ENCODE measurements around the gene MBD3L4.
"Not testable (repeated sequence)": the region's sequence is repeated elsewhere in the genome, so short reads cannot be mapped to it uniquely, and the experiment has no call there.

Gene MBD3L4

DNA sequence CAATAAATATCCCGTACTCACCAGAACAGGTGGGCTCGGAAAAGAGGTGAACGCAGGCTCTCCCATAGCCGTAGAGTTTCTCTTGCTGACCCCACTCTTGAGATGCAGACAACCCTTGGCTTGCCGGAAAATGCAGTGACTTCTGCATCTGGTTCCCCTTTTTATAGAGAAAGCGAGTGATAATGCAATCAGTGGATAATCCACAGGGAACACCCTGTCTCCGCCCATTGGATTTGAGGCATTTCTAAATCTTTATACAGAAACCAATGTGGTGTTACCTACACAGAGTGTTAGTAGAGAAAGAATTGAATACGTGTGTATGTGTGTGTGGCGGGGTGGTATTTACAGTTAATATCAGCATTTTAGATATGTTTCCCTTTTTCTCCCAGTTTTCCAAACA, at the start of gene MBD3L4:
TSS of gene MBD3L4 (minus strand) at position 101 of the 400 bp plus-strand sequence. CDS start at position 66, 35 bp downstream.
- H3K27me3 Mint-ChIP-seq, ATAC-seq, H3K4me3 Mint-ChIP-seq, DNase-seq, H3K27ac Mint-ChIP-seq, H3K9me3 Mint-ChIP-seq, H3K4me1 Mint-ChIP-seq: not testable (repeated sequence)

DNA sequence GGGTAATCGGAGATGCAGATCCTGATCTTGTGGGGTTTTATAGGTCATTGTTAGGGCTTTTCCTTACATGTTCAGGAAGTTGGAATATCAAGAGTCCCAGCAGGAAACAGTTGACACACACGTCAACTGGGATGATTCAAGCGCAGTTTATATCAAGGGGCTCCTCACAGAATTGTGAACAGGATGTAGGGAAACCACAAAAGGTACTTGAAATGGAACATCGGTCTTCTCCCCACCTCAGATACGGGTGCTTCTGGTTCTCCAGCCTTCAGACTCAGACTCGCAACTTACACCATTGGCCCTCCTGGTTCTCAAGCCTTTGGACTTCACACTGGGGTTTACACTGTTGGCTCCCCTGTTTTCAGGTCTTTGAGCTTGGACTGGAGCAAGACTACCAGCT, 49.0 kb upstream of the MBD3L4 start:
- no peak for DNase-seq
- no peak for ATAC-seq
- Mint-ChIP-seq H3K9me3 (peaks cover 39 to 54% of the 10 kb centered on the region in 2 donors), H3K27ac (no peak overlapping the region), H3K4me1 (peaks cover 12% of the 10 kb centered on the region), H3K4me3 (no peak overlapping the region), H3K27me3 (no peaks in the 10 kb centered on the region)

DNA sequence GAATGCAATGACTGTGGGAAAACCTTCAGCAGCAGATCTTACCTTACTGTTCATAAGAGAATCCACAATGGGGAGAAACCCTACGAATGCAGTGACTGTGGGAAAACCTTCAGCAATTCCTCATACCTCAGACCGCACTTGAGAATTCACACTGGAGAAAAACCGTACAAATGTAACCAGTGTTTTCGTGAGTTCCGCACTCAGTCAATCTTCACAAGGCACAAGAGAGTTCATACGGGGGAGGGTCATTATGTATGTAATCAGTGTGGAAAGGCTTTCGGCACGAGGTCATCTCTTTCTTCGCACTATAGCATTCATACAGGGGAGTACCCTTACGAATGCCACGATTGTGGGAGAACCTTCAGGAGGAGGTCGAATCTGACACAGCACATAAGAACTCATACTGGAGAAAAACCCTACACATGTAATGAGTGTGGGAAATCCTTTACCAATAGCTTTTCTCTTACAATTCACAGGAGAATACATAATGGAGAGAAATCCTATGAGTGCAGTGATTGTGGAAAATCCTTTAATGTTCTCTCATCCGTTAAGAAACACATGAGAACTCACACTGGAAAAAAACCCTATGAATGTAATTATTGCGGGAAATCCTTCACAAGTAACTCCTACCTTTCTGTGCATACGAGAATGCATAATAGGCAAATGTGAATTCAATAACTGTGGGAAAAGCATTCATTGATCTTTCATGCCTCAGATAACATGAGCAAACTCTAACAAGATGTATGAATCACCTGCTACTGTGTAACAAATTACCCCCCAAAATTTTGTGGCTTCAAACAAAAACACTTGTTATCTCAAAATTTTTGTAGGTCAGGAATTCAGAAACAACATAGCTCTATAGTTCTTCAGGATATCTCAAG, 43.3 kb upstream of the MBD3L4 start:
- Mint-ChIP-seq H3K4me3 (no peak overlapping the region), H3K27ac (peak overlapping the region in 1 of 2 donors; percentile 89), H3K4me1 (peaks cover under 1% of the 10 kb centered on the region), H3K27me3 (no peaks in the 10 kb centered on the region), H3K9me3 (peaks cover 38 to 64% of the 10 kb centered on the region in 2 donors)
- ATAC-seq (no peak), DNase-seq (no peak)

GRCh38 chr19:7078008-7078407, 38.0 kb upstream of the MBD3L4 start:
- Mint-ChIP-seq H3K4me3 (no peak overlapping the region), H3K9me3 (peaks cover 41 to 76% of the 10 kb centered on the region in 2 donors), H3K27me3 (no peaks in the 10 kb centered on the region), H3K27ac (no peak overlapping the region), H3K4me1 (no peaks in the 10 kb centered on the region)
- DNase-seq (no peak), ATAC-seq (no peak)

GRCh38 chr19:7076151-7076550, 36.2 kb upstream of the MBD3L4 start:
- Mint-ChIP-seq H3K27me3 (no peaks in the 10 kb centered on the region), H3K4me1 (peaks cover 7% of the 10 kb centered on the region), H3K4me3 (no peak overlapping the region), H3K27ac (peak overlapping the region in 1 of 2 donors; percentile 12), H3K9me3 (peaks cover 34 to 64% of the 10 kb centered on the region in 2 donors)
- ATAC-seq (no peak), DNase-seq (no peak)

DNA sequence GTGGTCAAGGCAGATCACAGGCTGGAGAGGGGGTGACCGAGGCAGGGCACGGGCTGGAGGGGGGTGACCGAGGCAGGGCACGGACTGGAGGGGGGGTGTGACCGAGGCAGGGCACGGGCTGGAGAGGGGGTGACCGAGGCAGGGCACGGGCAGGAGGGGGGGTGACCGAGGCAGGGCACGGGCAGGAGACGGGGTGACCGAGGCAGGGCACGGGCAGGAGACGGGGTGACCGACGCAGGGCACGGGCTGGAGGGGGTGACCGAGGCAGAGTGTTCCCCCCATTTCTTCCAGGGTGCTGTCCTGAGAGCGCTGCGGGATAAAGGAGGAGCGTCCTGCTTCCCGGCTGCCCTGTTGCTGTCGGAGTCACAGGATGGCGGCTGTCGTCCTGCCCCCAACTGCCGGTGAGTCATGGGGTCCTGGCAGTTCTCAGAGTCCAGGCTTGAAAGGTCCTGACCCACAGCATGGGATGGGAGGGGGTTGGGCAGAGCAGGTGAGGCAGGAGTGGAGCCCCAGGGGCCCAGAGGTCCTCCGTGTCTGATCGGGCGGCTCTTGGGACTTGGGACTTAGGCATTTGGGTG, 34.8 kb upstream of the MBD3L4 start:
- ATAC-seq (no peak), DNase-seq (no peak)
- Mint-ChIP-seq H3K27me3 (no peaks in the 10 kb centered on the region), H3K9me3 (peaks cover 30 to 51% of the 10 kb centered on the region in 2 donors), H3K4me1 (peaks cover 7% of the 10 kb centered on the region), H3K27ac (no peak overlapping the region), H3K4me3 (no peak overlapping the region)

GRCh38 chr19:7072541-7072940, 32.6 kb upstream of the MBD3L4 start:
- peak overlapping the region in 1 of 2 donors; percentile 24 for H3K4me3 Mint-ChIP-seq
- no peaks in the 10 kb centered on the region for H3K27me3 Mint-ChIP-seq
- ATAC-seq: no peak
- peaks cover 17% of the 10 kb centered on the region for H3K4me1 Mint-ChIP-seq
- H3K27ac Mint-ChIP-seq: no peak overlapping the region
- H3K9me3 Mint-ChIP-seq: peaks cover 12 to 28% of the 10 kb centered on the region in 2 donors
- no peak for DNase-seq

DNA sequence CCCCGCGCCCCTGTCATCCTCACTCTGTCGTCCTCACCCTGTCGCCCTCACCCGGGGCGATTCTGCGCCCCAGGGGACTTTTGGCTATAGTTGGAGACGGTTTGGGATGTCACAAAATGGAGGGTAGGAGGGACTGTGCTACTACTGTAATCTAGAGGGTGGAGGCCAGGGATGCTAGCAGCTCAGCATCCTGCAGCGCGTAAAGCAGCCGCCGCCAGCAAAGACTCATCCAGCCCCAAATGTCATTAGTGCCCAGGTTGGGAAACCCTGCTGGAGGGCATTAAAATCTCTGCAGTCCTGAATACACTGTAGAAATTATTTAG, 29.9 kb upstream of the MBD3L4 start:
- no peaks in the 10 kb centered on the region for H3K27me3 Mint-ChIP-seq
- peaks cover 17% of the 10 kb centered on the region for H3K4me1 Mint-ChIP-seq
- peak overlapping the region; percentile 96 to 97 for H3K27ac Mint-ChIP-seq
- H3K4me3 Mint-ChIP-seq: peak overlapping the region; percentile 88 to 98
- ATAC-seq: peak; percentile 41
- no peak for DNase-seq
- peaks cover 5 to 13% of the 10 kb centered on the region in 2 donors for H3K9me3 Mint-ChIP-seq

DNA sequence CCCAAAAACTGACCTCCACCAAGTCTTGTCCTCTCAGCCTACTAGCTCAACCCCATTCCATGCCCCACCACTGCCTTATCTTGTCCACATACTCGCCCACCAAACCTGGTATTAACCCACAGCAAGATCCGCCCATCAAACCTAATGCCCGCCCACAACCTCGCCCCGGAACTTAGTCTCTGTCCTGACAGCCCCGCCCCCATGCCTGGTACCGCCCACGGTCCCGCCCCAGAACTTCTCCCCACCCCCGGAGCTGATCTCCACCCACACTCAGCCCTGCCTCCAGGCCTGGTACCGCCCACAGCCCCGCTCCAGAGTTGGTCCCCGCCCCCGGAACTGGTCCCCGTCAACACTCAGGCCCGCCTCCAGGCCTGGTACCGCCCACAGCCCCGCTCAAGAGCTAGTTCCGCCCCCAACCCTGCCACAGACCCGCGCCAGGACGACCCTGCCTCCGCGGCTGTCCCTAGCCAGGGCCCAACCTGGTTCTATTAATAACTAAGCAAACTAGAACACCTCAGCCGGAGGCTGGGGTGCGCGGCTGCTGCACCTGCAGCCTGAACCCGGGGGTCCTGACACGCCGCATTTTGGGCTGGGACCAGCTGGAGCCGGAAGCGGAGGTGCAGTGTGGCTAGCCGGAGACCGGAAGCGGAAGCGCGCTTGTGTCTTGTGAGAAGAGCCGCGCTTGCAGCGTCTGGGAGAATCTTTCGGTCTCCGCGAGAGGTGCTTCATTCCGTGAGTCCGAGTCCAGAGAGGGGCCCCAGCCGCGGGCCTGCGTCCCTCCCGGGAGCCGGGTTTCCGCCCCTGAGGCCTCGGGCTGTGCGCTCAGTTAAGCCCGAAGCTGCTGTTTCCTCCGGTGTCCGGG, 29.3 kb upstream of the MBD3L4 start, which contains the start of gene ZNF557:
TSS of gene ZNF557 (plus strand) at position 662 of the 862 bp plus-strand sequence. CDS start 5,372 bp downstream, outside the sequence.
- DNase-seq (peak; percentile 98 to 99), ATAC-seq (peak; percentile 96)
- Mint-ChIP-seq H3K27ac (peak within 1 kb of the TSS; percentile 96 to 97), H3K4me1 (peaks cover 17% of the 10 kb centered on the region), H3K4me3 (peak within 1 kb of the TSS; percentile 88 to 98), H3K9me3 (peaks cover 1 to 9% of the 10 kb centered on the region in 2 donors), H3K27me3 (no peaks in the 10 kb centered on the region)

DNA sequence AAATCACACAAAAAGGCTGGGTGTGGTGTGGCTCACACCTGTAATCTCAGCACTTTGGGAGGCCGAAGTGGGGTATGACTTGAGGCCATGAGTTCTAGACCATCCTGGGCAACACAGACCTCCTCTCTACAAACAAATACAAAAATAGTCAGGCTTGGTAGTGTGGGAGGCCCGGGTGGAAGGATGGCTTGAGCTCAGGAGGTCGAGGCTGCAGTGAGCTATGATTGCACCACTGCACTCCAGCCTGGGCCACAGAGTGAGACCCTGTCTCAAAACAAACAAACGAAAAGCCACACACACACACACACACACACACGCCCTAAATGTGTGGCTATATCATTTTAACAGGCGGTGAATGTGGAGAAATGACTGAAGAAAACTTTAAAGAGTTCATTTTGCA, 28.6 kb upstream of the MBD3L4 start:
- Mint-ChIP-seq H3K9me3 (peaks cover 0 to 7% of the 10 kb centered on the region in 2 donors), H3K4me3 (peak overlapping the region; percentile 88 to 98), H3K27ac (peak overlapping the region; percentile 10 to 97), H3K27me3 (no peaks in the 10 kb centered on the region), H3K4me1 (peaks cover 17% of the 10 kb centered on the region)
- DNase-seq: no peak
- no peak for ATAC-seq

DNA sequence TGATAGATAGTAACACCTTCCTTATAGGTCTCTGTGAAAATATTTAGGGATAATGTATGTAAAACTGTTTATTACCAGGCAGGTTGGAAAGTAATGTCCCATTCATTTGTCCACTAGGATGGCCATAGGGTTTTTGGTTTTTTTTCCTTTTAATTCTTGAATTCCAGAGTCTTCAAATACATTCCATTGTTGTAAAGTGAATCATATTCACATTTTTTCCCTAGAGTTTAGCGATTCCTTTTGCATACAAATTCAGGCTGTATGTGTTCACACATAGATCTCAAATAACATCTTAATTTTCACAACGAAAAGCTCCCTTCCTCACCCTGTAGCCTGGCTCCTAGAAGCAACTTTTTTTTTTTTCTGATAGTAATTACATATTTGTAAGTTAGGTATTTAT, 27.7 kb upstream of the MBD3L4 start:
- no peaks in the 10 kb centered on the region for H3K27me3 Mint-ChIP-seq
- no peak for ATAC-seq
- peaks cover 16% of the 10 kb centered on the region for H3K4me1 Mint-ChIP-seq
- H3K4me3 Mint-ChIP-seq: no peak overlapping the region
- peaks cover 0 to 7% of the 10 kb centered on the region in 2 donors for H3K9me3 Mint-ChIP-seq
- no peak for DNase-seq
- no peak overlapping the region for H3K27ac Mint-ChIP-seq

- H3K9me3 Mint-ChIP-seq, ATAC-seq, H3K27ac Mint-ChIP-seq, H3K4me1 Mint-ChIP-seq, DNase-seq, H3K4me3 Mint-ChIP-seq, H3K27me3 Mint-ChIP-seq: not testable (repeated sequence)
These were observed 27.1 kb upstream of the MBD3L4 start for GRCh38 chr19:7067122-7067521.

GRCh38 chr19:7063764-7064418, 23.9 kb upstream of the MBD3L4 start:
- no peaks in the 10 kb centered on the region for H3K27me3 Mint-ChIP-seq
- peaks cover 0 to 7% of the 10 kb centered on the region in 2 donors for H3K9me3 Mint-ChIP-seq
- no peak overlapping the region for H3K27ac Mint-ChIP-seq
- ATAC-seq (peak; percentile 39), DNase-seq (no peak)
- peaks cover 6% of the 10 kb centered on the region for H3K4me1 Mint-ChIP-seq
- H3K4me3 Mint-ChIP-seq: no peak overlapping the region

- H3K27me3 Mint-ChIP-seq: no peaks in the 10 kb centered on the region
- ATAC-seq (peak; percentile 12), DNase-seq (no peak)
- H3K4me3 Mint-ChIP-seq: no peak overlapping the region
- H3K27ac Mint-ChIP-seq: no peak overlapping the region
- peaks cover under 1% of the 10 kb centered on the region for H3K4me1 Mint-ChIP-seq
- H3K9me3 Mint-ChIP-seq: peaks cover 0 to 7% of the 10 kb centered on the region in 2 donors
These were observed 23.4 kb upstream of the MBD3L4 start for GRCh38 chr19:7063339-7063738.

- not testable (repeated sequence) for DNase-seq, H3K4me1 Mint-ChIP-seq, H3K9me3 Mint-ChIP-seq, H3K27me3 Mint-ChIP-seq, H3K27ac Mint-ChIP-seq, H3K4me3 Mint-ChIP-seq
- ATAC-seq: peak; percentile 64
These were observed 20.0 kb upstream of the MBD3L4 start for GRCh38 chr19:7059977-7060376.

All from stimulated activated naive CD8-positive, alpha-beta T cell treated with anti-CD3 and anti-CD28 coated beads, Interleukin-15, amount 100 ng/mL, for 72 hours (primary cell).